ENCODE results near the gene PKHD1. TPM values are rescaled to one million over a fixed set of nuclear protein-coding genes. Genes with fewer than 3 reads are reported as not detected.

The PKHD1 gene
- total RNA-seq, 4 donors from 2014 or later, result 0.53 to 0.83 (median 0.60) TPM

GRCh38 chr6:52133324-52133723 lies 45.9 kb upstream of the PKHD1 start:
- Histone ChIP-seq H3K4me1 (no peaks in the 10 kb centered on the region), H3K27me3 (no peaks in the 10 kb centered on the region), H3K27ac (no peak overlapping the region), H3K9me3 (no peaks in the 10 kb centered on the region), H3K4me3 (no peak overlapping the region), H3K36me3 (no peaks in the 10 kb centered on the region)
- TF ChIP-seq POLR2A (IDR thresholded peaks at IDR 0.05), result no peak
- TF ChIP-seq CTCF (IDR thresholded peaks at IDR 0.05), result no peak
- DNase-seq, result no peak

- H3K4me1 ChIP-seq, result no peaks in the 10 kb centered on the region
- no peak for DNase-seq
- H3K27ac ChIP-seq, result no peak overlapping the region
- H3K4me3 ChIP-seq, result no peak overlapping the region
- H3K9me3 ChIP-seq, result no peaks in the 10 kb centered on the region
- no peak for TF ChIP-seq CTCF (IDR thresholded peaks at IDR 0.05)
- TF ChIP-seq POLR2A (IDR thresholded peaks at IDR 0.05), result no peak
- no peaks in the 10 kb centered on the region for H3K27me3 ChIP-seq
- H3K36me3 ChIP-seq, result no peaks in the 10 kb centered on the region
Observed at GRCh38 chr6:52132292-52132691, 44.9 kb upstream of the PKHD1 start.

GRCh38 chr6:52130440-52130839 lies 43.0 kb upstream of the PKHD1 start:
- DNase-seq, result no peak
- Histone ChIP-seq H3K9me3 (no peaks in the 10 kb centered on the region), H3K36me3 (no peaks in the 10 kb centered on the region), H3K4me3 (no peak overlapping the region), H3K4me1 (no peaks in the 10 kb centered on the region), H3K27me3 (no peaks in the 10 kb centered on the region), H3K27ac (no peak overlapping the region)
- TF ChIP-seq POLR2A (IDR thresholded peaks at IDR 0.05), result no peak
- no peak for TF ChIP-seq CTCF (IDR thresholded peaks at IDR 0.05)

- no peaks in the 10 kb centered on the region for H3K36me3 ChIP-seq
- DNase-seq, result no peak
- TF ChIP-seq CTCF (IDR thresholded peaks at IDR 0.05) (no peak), POLR2A (IDR thresholded peaks at IDR 0.05) (no peak)
- H3K4me1 ChIP-seq, result no peaks in the 10 kb centered on the region
- H3K9me3 ChIP-seq, result no peaks in the 10 kb centered on the region
- no peaks in the 10 kb centered on the region for H3K27me3 ChIP-seq
- H3K27ac ChIP-seq, result no peak overlapping the region
- no peak overlapping the region for H3K4me3 ChIP-seq
Observed at GRCh38 chr6:52127957-52128356, 40.5 kb upstream of the PKHD1 start.

- TF ChIP-seq CTCF (IDR thresholded peaks at IDR 0.05) (no peak), POLR2A (IDR thresholded peaks at IDR 0.05) (no peak)
- Histone ChIP-seq H3K9me3 (no peaks in the 10 kb centered on the region), H3K36me3 (no peaks in the 10 kb centered on the region), H3K27ac (no peak overlapping the region), H3K27me3 (no peaks in the 10 kb centered on the region), H3K4me3 (no peak overlapping the region), H3K4me1 (no peaks in the 10 kb centered on the region)
- DNase-seq, result no peak
Observed at GRCh38 chr6:52126231-52126630, 38.8 kb upstream of the PKHD1 start.

GRCh38 chr6:52125572-52125971 lies 38.2 kb upstream of the PKHD1 start:
- no peak for DNase-seq
- H3K9me3 ChIP-seq, result no peaks in the 10 kb centered on the region
- H3K27me3 ChIP-seq, result no peaks in the 10 kb centered on the region
- H3K4me1 ChIP-seq, result no peaks in the 10 kb centered on the region
- no peak for TF ChIP-seq POLR2A (IDR thresholded peaks at IDR 0.05)
- TF ChIP-seq CTCF (IDR thresholded peaks at IDR 0.05), result no peak
- H3K27ac ChIP-seq, result no peak overlapping the region
- H3K36me3 ChIP-seq, result no peaks in the 10 kb centered on the region
- H3K4me3 ChIP-seq, result no peak overlapping the region
